ENCODE data around the gene SVIL.

DNA sequence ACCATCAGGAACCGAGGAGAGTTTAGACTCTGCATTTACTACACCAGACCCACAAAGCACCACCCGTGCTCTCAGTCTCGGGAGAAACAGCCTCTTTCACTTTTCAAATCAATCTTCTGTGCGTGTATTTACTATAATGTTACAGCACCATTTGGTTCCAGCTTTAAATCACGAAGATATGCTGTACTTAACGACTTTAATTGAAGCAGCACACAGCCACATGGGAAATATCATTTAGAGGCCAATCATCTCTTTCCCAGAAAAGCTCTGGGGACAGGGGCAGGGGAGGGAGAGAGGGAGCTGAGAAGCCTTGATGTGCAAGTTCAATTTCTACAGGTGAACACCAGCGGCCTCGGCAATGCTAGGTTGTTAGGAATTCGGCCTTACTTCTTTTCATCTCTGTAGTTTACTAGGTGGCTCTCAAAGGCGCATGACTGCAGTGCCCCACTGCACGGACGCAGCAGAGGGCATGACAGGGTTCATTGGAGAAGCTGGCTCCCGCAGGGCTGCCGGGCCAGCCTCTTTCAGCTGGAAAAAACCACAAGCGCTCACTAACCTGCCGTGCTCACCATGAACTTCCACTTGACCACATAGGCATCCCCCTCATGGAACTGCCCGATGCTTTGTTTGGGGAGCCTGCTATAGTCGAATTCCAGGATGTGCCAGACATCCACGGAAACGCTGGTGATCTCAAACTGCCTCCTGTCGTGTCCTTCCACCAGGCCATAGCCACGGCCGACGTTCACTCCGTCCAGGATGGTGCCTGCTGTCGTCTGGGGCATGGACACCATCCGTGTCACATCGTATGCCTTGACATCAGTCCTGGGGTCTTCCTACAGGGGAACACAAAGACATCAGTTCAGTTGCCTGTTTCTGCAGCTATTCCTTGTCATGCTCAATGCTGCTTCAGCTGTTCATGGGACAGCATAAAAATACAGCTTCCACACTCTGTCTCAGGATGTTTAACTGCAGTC is 154.5 kb downstream of the SVIL start:
- TF ChIP-seq CTCF (IDR thresholded peaks at IDR 0.05) (no peak), EP300 (IDR thresholded peaks at IDR 0.05) (no peak)
